Tibial artery (tissue), 4 donors: ENCODE data around the gene COLEC11.

Source experiments
- DNase-seq, 2 donors: peaks; one replicate each; pipeline ENCODE4 v3.0.0-alpha.2; 2019
- H3K27ac ChIP-seq, 2 donors: fragments of 200-600 bp; sonication (generic) in 1 of 2; 1 replicate in 1 of 2; 2 replicates in 1 of 2; pipeline ENCODE4 v1.5.1; 2018 to 2019; ENCODE audit warnings: mild to moderate bottlenecking in 1 of 2
- H3K27me3 ChIP-seq, 2 donors: fragments of 200-600 bp; sonication (generic) in 1 of 2; one replicate each; pipeline versions ENCODE4 v1.5.1 to v1.6.0; 2016 to 2019
- H3K36me3 ChIP-seq, 3 donors: fragments of 200-600 bp; sonication (generic) in 2 of 3; one replicate each; pipeline ENCODE4 v1.5.1; 2016 to 2019; ENCODE audit warnings: mild to moderate bottlenecking in 2 of 3
- H3K4me1 ChIP-seq, 4 donors: fragments of 200-600 bp; sonication (generic) in 2 of 4; 1 replicate in 3 of 4; 2 replicates in 1 of 4; pipeline ENCODE4 v1.5.1; 2016 to 2019
- H3K4me3 ChIP-seq, 2 donors: fragments of 200-600 bp; sonication (generic) in 1 of 2; 1 replicate in 1 of 2; 2 replicates in 1 of 2; pipeline ENCODE4 v1.5.1; 2018 to 2019; ENCODE audit warnings: mild to moderate bottlenecking in 2 of 2
- H3K9me3 ChIP-seq, 3 donors: fragments of 200-600 bp; sonication (generic) in 1 of 3; one replicate each; pipeline ENCODE4 v1.5.1; 2016 to 2019
- CTCF ChIP-seq, 2 experiments: fragments of 200-600 bp in 1 of 2; fragments of 450-650 bp in 1 of 2; IDR thresholded peaks; one replicate each; pipeline ENCODE4 v1.5.1; 2017 to 2019; ENCODE audit warnings: antibody characterized with exemption in 2 of 2, mild to moderate bottlenecking in 1 of 2, moderate library complexity in 1 of 2
- intact Hi-C: fragments of 100-400 bp; cut with DNase I; formaldehyde crosslinking; loops from one replicate; pipeline ENCODE4 v1.15.0; 2023; ENCODE audit warnings: low total_unique reads

The COLEC11 gene

GRCh38 chr2:3652896-3653625, 58.1 kb downstream of the COLEC11 start:
- H3K4me1 ChIP-seq, result peaks cover 0 to 13% (median 5%) of the 10 kb centered on the region in 4 donors
- H3K27me3 ChIP-seq, result peaks cover 0 to 10% of the 10 kb centered on the region in 2 donors
- no peaks in the 10 kb centered on the region for H3K9me3 ChIP-seq
- no peak overlapping the region for H3K4me3 ChIP-seq
- no peak for TF ChIP-seq CTCF (IDR thresholded peaks at IDR 0.05)
- no peak overlapping the region for H3K27ac ChIP-seq
- H3K36me3 ChIP-seq, result no peaks in the 10 kb centered on the region
- DNase-seq, result no peak
- intact Hi-C loops, result no loop called here

DNA sequence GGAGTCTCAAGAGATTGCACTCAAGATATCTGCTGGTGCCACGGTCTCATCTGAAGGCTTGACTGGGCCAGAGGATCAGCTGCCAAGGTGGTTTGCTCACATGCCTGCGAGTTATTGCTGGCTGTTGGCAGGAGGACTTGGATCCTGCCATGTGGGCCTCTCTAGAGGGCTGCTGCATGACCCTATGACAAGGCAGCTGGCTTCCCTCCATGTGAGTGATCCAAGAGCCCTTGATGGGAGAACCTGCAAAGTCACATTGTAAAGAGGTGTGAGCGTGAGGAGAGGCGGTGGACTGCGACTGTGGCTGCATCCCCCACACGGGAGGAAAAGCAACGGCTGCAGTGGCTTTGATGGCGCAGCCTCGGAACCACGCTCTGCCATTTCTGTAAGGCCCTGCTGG, 59.1 kb downstream of the COLEC11 start:
- no peak for DNase-seq

DNA sequence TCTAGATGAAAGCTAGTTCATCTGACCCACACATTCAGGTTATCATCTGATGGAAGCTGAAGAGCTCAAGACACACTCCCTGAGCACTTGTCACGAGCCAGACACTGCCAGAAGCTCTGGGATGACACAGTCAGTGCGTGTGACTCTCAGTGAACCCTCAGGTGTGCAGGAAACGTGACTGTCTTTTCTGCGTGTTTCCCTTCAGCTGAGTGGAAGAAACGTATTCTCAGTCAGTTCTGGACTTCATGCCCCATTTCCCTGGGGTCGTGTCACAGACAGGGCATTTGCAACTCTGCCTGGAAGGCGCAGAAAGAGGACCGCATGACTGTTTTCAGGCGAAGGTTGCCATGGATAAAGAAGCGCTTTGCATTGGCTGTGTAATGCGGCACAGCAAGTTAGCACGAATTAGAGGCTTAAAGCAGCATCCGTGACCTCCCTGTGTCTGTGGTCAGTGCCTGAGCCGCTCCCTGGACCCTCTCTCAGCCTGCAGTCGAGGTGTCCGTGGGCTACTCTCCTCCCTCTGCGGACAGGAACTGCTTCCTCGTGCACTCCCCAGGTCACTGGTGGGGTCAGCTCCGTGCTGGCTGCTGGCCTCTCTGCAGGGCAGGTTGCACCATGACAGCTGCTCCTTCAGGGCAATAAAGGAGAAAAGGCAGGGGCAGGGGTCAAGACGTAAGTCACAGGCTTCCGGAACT, 59.8 kb downstream of the COLEC11 start:
- no peak for TF ChIP-seq CTCF (IDR thresholded peaks at IDR 0.05)
- Histone ChIP-seq H3K4me3 (no peak overlapping the region), H3K4me1 (peaks cover 0 to 18% (median 7%) of the 10 kb centered on the region in 4 donors), H3K36me3 (no peaks in the 10 kb centered on the region), H3K27ac (no peak overlapping the region), H3K27me3 (peaks cover 0 to 10% of the 10 kb centered on the region in 2 donors), H3K9me3 (no peaks in the 10 kb centered on the region)
- DNase-seq, result no peak
- intact Hi-C loops, result no loop called here

More for the DNA sequence above, 59.1 kb downstream of the COLEC11 start:
- H3K4me1 ChIP-seq, result peaks cover 0 to 14% (median 5%) of the 10 kb centered on the region in 4 donors
- peaks cover 0 to 10% of the 10 kb centered on the region in 2 donors for H3K27me3 ChIP-seq
- intact Hi-C loops, result no loop called here
- H3K4me3 ChIP-seq, result no peak overlapping the region
- no peak overlapping the region for H3K27ac ChIP-seq
- TF ChIP-seq CTCF (IDR thresholded peaks at IDR 0.05), result no peak
- H3K36me3 ChIP-seq, result no peaks in the 10 kb centered on the region
- H3K9me3 ChIP-seq, result no peaks in the 10 kb centered on the region

- no peak for DNase-seq
- peaks cover 0 to 10% of the 10 kb centered on the region in 2 donors for H3K27me3 ChIP-seq
- intact Hi-C loops, result no loop called here
- no peak for TF ChIP-seq CTCF (IDR thresholded peaks at IDR 0.05)
- no peaks in the 10 kb centered on the region for H3K9me3 ChIP-seq
- no peaks in the 10 kb centered on the region for H3K36me3 ChIP-seq
- no peak overlapping the region for H3K4me3 ChIP-seq
- no peak overlapping the region for H3K27ac ChIP-seq
- H3K4me1 ChIP-seq, result peaks cover 0 to 14% (median 7%) of the 10 kb centered on the region in 4 donors
Measured at GRCh38 chr2:3655871-3656761, 61.2 kb downstream of the COLEC11 start.
